C4-2B (cell line): ENCODE results near the gene CHCHD3.

Experiments
- ZFX ChIP-seq: fragments of 450-650 bp; IDR thresholded peaks from 2 replicates; pipeline ENCODE4 v1.6.1; 2017
- TF ChIP-seq, protein P1 (sequence below): fragments of 450-650 bp; conservative IDR thresholded peaks from 2 replicates; pipeline ENCODE4 v1.5.1; 2017; ENCODE audit warnings: mild to moderate bottlenecking

- TF ChIP-seq, protein P1, sequence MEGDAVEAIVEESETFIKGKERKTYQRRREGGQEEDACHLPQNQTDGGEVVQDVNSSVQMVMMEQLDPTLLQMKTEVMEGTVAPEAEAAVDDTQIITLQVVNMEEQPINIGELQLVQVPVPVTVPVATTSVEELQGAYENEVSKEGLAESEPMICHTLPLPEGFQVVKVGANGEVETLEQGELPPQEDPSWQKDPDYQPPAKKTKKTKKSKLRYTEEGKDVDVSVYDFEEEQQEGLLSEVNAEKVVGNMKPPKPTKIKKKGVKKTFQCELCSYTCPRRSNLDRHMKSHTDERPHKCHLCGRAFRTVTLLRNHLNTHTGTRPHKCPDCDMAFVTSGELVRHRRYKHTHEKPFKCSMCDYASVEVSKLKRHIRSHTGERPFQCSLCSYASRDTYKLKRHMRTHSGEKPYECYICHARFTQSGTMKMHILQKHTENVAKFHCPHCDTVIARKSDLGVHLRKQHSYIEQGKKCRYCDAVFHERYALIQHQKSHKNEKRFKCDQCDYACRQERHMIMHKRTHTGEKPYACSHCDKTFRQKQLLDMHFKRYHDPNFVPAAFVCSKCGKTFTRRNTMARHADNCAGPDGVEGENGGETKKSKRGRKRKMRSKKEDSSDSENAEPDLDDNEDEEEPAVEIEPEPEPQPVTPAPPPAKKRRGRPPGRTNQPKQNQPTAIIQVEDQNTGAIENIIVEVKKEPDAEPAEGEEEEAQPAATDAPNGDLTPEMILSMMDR = no peak
- TF ChIP-seq ZFX = no peak
Measured at GRCh38 chr7:132901241-132901640, 180.6 kb downstream of the CHCHD3 start.
